A549 (cell line): ENCODE results near the gene DNAH1.

Source experiments
- EP300 ChIP-seq, 2 experiments: fragments of >200 bp; sonication (Bioruptor Twin); formaldehyde crosslinking; IDR thresholded peaks; 2 replicates in 1 of 2; 3 replicates in 1 of 2; pipeline ENCODE4 v1.6.1; 2016 to 2017
- ESRRA ChIP-seq: fragments of 150-350 bp; IDR thresholded peaks from 2 replicates; pipeline ENCODE4 v1.6.1; 2014; ENCODE audit warnings: mild to moderate bottlenecking, low read length, borderline replicate concordance
- FOSL2 ChIP-seq, 2 experiments: fragments of 450-650 bp in 1 of 2; fragments of >200 bp in 1 of 2; sonication (Bioruptor Twin) in 1 of 2; formaldehyde crosslinking; IDR thresholded peaks; 2 replicates each; pipeline versions ENCODE4 v1.5.0 to v1.6.1; 2016 to 2020; ENCODE audit warnings: mild to moderate bottlenecking in 1 of 2, moderate library complexity in 1 of 2
- MAFK ChIP-seq: fragments of 450-650 bp; IDR thresholded peaks from 2 replicates; pipeline ENCODE4 v1.6.1; 2014; ENCODE audit not compliant: partially characterized antibody
- NR3C1 ChIP-seq: fragments of >200 bp; sonication (Bioruptor Twin); formaldehyde crosslinking; IDR thresholded peaks from 3 replicates; pipeline ENCODE4 v1.6.1; 2017
- POLR2A ChIP-seq: IDR thresholded peaks from 2 replicates; pipeline ENCODE4 v1.6.1; 2012; ENCODE audit warnings: mild to moderate bottlenecking, low read length
- RAD21 ChIP-seq, 2 experiments: fragments of >200 bp in 1 of 2; sonication (Bioruptor Twin) in 1 of 2; formaldehyde crosslinking in 1 of 2; IDR thresholded peaks in 1 of 2; conservative IDR thresholded peaks in 1 of 2; 2 replicates in 1 of 2; 3 replicates in 1 of 2; pipeline ENCODE4 v1.6.1; 2012 to 2018; ENCODE audit warnings: inconsistent platforms in 1 of 2
- SMC3 ChIP-seq: fragments of >200 bp; sonication (Bioruptor Twin); formaldehyde crosslinking; IDR thresholded peaks from 3 replicates; pipeline ENCODE4 v1.6.1; 2018; ENCODE audit warnings: inconsistent platforms
- TF ChIP-seq, protein P1 (sequence below): fragments of >200 bp; sonication (Bioruptor Twin); formaldehyde crosslinking; IDR thresholded peaks from 3 replicates; pipeline ENCODE4 v1.5.1; 2016
- TF ChIP-seq, protein P2 (sequence below): IDR thresholded peaks from 2 replicates; pipeline ENCODE4 v1.6.1; 2012; ENCODE audit warnings: low read depth, borderline replicate concordance
- TF ChIP-seq, protein P3 (sequence below): IDR thresholded peaks from 2 replicates; pipeline ENCODE4 v1.6.1; 2012

DNA sequence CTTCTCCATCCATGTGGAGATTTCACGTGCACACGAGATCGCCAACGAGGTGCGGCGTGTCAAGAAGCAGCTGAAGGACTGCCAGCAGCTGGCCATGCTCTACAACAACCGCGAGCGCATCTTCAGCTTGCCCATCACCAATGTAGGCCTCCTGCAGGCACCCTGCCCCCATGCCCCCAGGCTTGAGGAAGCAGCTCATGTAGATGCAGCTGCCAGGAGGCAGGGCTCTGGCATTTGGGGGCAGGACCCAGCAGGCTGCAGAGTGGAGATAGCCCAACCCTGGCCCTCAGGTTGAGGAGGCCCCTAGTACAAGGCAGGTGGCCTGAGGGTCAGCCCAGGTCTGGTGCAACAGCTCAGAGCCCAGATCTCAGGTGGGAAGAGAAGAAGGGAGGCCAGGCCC, 36.4 kb downstream of the DNAH1 start:
- TF ChIP-seq, protein P1, sequence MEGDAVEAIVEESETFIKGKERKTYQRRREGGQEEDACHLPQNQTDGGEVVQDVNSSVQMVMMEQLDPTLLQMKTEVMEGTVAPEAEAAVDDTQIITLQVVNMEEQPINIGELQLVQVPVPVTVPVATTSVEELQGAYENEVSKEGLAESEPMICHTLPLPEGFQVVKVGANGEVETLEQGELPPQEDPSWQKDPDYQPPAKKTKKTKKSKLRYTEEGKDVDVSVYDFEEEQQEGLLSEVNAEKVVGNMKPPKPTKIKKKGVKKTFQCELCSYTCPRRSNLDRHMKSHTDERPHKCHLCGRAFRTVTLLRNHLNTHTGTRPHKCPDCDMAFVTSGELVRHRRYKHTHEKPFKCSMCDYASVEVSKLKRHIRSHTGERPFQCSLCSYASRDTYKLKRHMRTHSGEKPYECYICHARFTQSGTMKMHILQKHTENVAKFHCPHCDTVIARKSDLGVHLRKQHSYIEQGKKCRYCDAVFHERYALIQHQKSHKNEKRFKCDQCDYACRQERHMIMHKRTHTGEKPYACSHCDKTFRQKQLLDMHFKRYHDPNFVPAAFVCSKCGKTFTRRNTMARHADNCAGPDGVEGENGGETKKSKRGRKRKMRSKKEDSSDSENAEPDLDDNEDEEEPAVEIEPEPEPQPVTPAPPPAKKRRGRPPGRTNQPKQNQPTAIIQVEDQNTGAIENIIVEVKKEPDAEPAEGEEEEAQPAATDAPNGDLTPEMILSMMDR: no peak
- TF ChIP-seq, protein P2, sequence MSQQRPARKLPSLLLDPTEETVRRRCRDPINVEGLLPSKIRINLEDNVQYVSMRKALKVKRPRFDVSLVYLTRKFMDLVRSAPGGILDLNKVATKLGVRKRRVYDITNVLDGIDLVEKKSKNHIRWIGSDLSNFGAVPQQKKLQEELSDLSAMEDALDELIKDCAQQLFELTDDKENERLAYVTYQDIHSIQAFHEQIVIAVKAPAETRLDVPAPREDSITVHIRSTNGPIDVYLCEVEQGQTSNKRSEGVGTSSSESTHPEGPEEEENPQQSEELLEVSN: no peak
- TF ChIP-seq POLR2A: no peak
- TF ChIP-seq RAD21 (conservative IDR thresholded peaks at IDR 0.05 in 1 of 2, IDR thresholded peaks at IDR 0.05 in 1 of 2): no peak
- TF ChIP-seq MAFK: no peak
- no peak for TF ChIP-seq FOSL2 (IDR thresholded peaks at IDR 0.05)
- TF ChIP-seq FOSL2 (CRISPR knock-in tag; IDR thresholded peaks at IDR 0.05): no peak
- no peak for TF ChIP-seq ESRRA
- no peak for TF ChIP-seq NR3C1
- TF ChIP-seq, protein P3, sequence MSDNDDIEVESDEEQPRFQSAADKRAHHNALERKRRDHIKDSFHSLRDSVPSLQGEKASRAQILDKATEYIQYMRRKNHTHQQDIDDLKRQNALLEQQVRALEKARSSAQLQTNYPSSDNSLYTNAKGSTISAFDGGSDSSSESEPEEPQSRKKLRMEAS: no peak
- no peak for TF ChIP-seq SMC3
- TF ChIP-seq EP300 (IDR thresholded peaks at IDR 0.05): no peak
